K562 (cell line): ENCODE data around the gene TSSK2. TPM values are rescaled to one million over a fixed set of nuclear protein-coding genes. Genes with fewer than 3 reads are reported as not detected.

Experiments used
- ATF3 ChIP-seq, 2 experiments: fragments of 450-650 bp in 1 of 2; sonication (generic) in 1 of 2; formaldehyde crosslinking in 1 of 2; IDR thresholded peaks in 1 of 2; conservative IDR thresholded peaks in 1 of 2; 2 replicates each; pipeline versions ENCODE4 v1.6.1 to v1.8.1; 2016 to 2023; ENCODE audit warnings: mild to moderate bottlenecking in 2 of 2, moderate library complexity in 2 of 2, inconsistent platforms in 1 of 2, missing genetic modification reagents in 1 of 2
- BHLHE40 ChIP-seq: IDR thresholded peaks from 2 replicates; pipeline ENCODE4 v1.6.1; 2011; ENCODE audit warnings: low read length, improper control_type of control experiment
- IRF9 ChIP-seq: fragments of 450-650 bp; IDR thresholded peaks from 2 replicates; pipeline ENCODE4 v1.6.1; 2016; ENCODE audit warnings: missing biosample characterization, missing genetic modification characterization
- PRPF4 ChIP-seq: fragments of 200-400 bp; formaldehyde crosslinking; IDR thresholded peaks from one replicate; pipeline ENCODE4 v1.6.1; 2017; ENCODE audit warnings: low read length, low read depth, mild to moderate bottlenecking; ENCODE audit not compliant: insufficient read depth, poor library complexity, severe bottlenecking
- SREBF1 ChIP-seq: fragments of 150-350 bp; IDR thresholded peaks from 2 replicates; pipeline ENCODE4 v1.6.1; 2014; ENCODE audit warnings: antibody characterized with exemption, low read depth, low read length, borderline replicate concordance
- STAT6 ChIP-seq: sonication (generic); formaldehyde crosslinking; IDR thresholded peaks from 2 replicates; pipeline ENCODE4 v1.8.1; 2023; ENCODE audit warnings: mild to moderate bottlenecking, missing genetic modification reagents
- TOE1 ChIP-seq, 2 experiments: fragments of 450-650 bp in 1 of 2; sonication (generic) in 1 of 2; formaldehyde crosslinking in 1 of 2; IDR thresholded peaks; 2 replicates each; pipeline versions ENCODE4 v1.7.1 to v1.8.0; 2016 to 2022; ENCODE audit warnings: borderline replicate concordance in 2 of 2, mild to moderate bottlenecking in 2 of 2, antibody characterized with exemption in 1 of 2, inconsistent platforms in 1 of 2, low read depth in 1 of 2, missing genetic modification reagents in 1 of 2, moderate library complexity in 1 of 2
- ZNF133 ChIP-seq: fragments of 250-450 bp; sonication (Bioruptor Pico); IDR thresholded peaks from 2 replicates; pipeline ENCODE4 v1.4.0; 2020; ENCODE audit warnings: mild to moderate bottlenecking
- ZNF407 ChIP-seq: fragments of 450-650 bp; IDR thresholded peaks from 2 replicates; pipeline ENCODE4 v1.6.1; 2016; ENCODE audit warnings: low read depth
- polyA plus RNA-seq, 8 experiments: library from polyadenylated mRNA; depleted of rRNA in 4 of 8; stranded (reverse) in 5 of 8; unstranded in 3 of 8; fragments of >200 nt; fragmentation: Nextera tagmentation in 2 of 8; fragmentation: Illumina TruSeq in 1 of 8; extraction: Ambion mirVana in 2 of 8; extraction: Trizol in 1 of 8; gene quantifications; 2 replicates each; pipeline versions ENCODE4 v1.2.1 to v1.2.3, GENCODE V29; 2011 to 2014; ENCODE audit warnings: inconsistent platforms in 1 of 8, missing spikeins in 1 of 8
- total RNA-seq, 7 experiments: library from RNA; depleted of rRNA in 6 of 7; stranded (reverse); fragments of >200 nt in 6 of 7; fragmentation: Illumina TruSeq in 2 of 7; extraction: Trizol in 2 of 7; gene quantifications; 2 replicates each; pipeline versions ENCODE4 v1.2.1 to v1.2.3, GENCODE V29; 2011 to 2021; ENCODE audit warnings: low replicate concordance in 1 of 7

Gene TSSK2
- total and polyA plus RNA-seq, 9 of the 15 experiments (the other 6 are each of a cell fraction or from before 2014, with no cell fraction given) = 0.04 TPM; not detected in 8

- no peak for TF ChIP-seq SREBF1
- TF ChIP-seq ZNF407 = no peak
- TF ChIP-seq ZNF133 = no peak
- no peak for TF ChIP-seq IRF9
- TF ChIP-seq TOE1 (IDR thresholded peaks at IDR 0.05; ENCODE audit: borderline replicate concordance) = peak; percentile 11; the same call in 1 of the 2 replicates
- no peak for TF ChIP-seq TOE1 (CRISPR knock-in tag; IDR thresholded peaks at IDR 0.05; ENCODE audit: borderline replicate concordance, low read depth)
- TF ChIP-seq STAT6 (CRISPR knock-in tag) = 0 out of 2 replicates have a peak, but pooled peaks have one; percentile 46
- peak; percentile 40; the same call in 1 of the 2 replicates for TF ChIP-seq ATF3 (IDR thresholded peaks at IDR 0.05)
- TF ChIP-seq ATF3 (CRISPR knock-in tag; conservative IDR thresholded peaks at IDR 0.05) = 0 out of 2 replicates have a peak, but pooled peaks have one; percentile 30
- no peak for TF ChIP-seq PRPF4
- 0 out of 2 replicates have a peak, but pooled peaks have one; percentile 39 for TF ChIP-seq BHLHE40
These were observed 20.0 kb upstream of the TSSK2 start (continued) for GRCh38 chr22:19111140-19111539.
